A549 (cell line): ENCODE results near the gene SLC23A2. TPM values are rescaled to one million over a fixed set of nuclear protein-coding genes. Genes with fewer than 3 reads are reported as not detected.

Source experiments
- ATAC-seq, 2 experiments: fragments of 200-7000 bp in 1 of 2; fragments of >200 bp in 1 of 2; cut with Nextera tagmentation in 1 of 2; cut with Tn5 transposase in 1 of 2; 3 replicates each; pipeline versions ENCODE4 v1.8.0 to v1.9.1; 2018 to 2020; ENCODE audit warnings: mild to moderate bottlenecking in 1 of 2, moderate library complexity in 1 of 2
- CTCF ChIA-PET: fragments of 300-600 bp; sonication (Branson Sonifier 250); formaldehyde crosslinking; extraction: SDS; loops from one replicate; lab custom pipeline; 2021; ENCODE audit warnings: antibody characterized with exemption, inconsistent platforms; lab: Yijun Ruan, JAX
- POLR2A ChIA-PET: fragments of 350-600 bp; formaldehyde crosslinking; extraction: SDS; loops from one replicate; lab custom pipeline; 2021; ENCODE audit warnings: antibody characterized with exemption, inconsistent platforms; lab: Yijun Ruan, JAX
- DNase-seq, 2 experiments: peaks; one replicate each; pipeline versions ENCODE4 v3.0.0 to v3.0.0-alpha.2; 2011 to 2016; ENCODE audit warnings: low read depth in 1 of 2, low spot score in 1 of 2
- FAIRE-seq: peaks from 2 replicates; lab custom pipeline; 2011; peaks lifted over from hg19 to GRCh38; lab: Jason Lieb, UNC
- H3K27ac ChIP-seq, 2 experiments: fragments of >200 bp; sonication (Bioruptor Twin); formaldehyde crosslinking; 3 replicates each; pipeline ENCODE4 v1.5.1; 2016 to 2017
- H3K4me1 ChIP-seq: fragments of >200 bp; sonication (Bioruptor Twin); formaldehyde crosslinking; 3 replicates; pipeline ENCODE4 v1.6.1; 2016
- H3K4me2 ChIP-seq: fragments of >200 bp; sonication (Bioruptor Twin); formaldehyde crosslinking; 3 replicates; pipeline ENCODE4 v1.6.1; 2016
- H3K4me3 ChIP-seq: fragments of >200 bp; sonication (Bioruptor Twin); formaldehyde crosslinking; 3 replicates; pipeline ENCODE4 v1.5.1; 2016
- H3K9me3 ChIP-seq: fragments of >200 bp; sonication (Bioruptor Twin); formaldehyde crosslinking; 3 replicates; pipeline ENCODE4 v1.6.1; 2016
- ATOH8 ChIP-seq: fragments of 250-450 bp; sonication (Bioruptor Pico); IDR thresholded peaks from 2 replicates; pipeline ENCODE4 v1.5.0; 2020; ENCODE audit warnings: low read depth, mild to moderate bottlenecking, moderate library complexity
- CEBPB ChIP-seq, 2 experiments: fragments of >200 bp in 1 of 2; sonication (Bioruptor Twin) in 1 of 2; formaldehyde crosslinking in 1 of 2; IDR thresholded peaks; 2 replicates each; pipeline ENCODE4 v1.6.1; 2012 to 2016
- CHD2 ChIP-seq: fragments of 150-350 bp; IDR thresholded peaks from 2 replicates; pipeline ENCODE4 v1.6.1; 2014; ENCODE audit warnings: low read length; ENCODE audit not compliant: partially characterized antibody
- CHD4 ChIP-seq: fragments of 200-600 bp; sonication (generic); IDR thresholded peaks from 2 replicates; pipeline ENCODE4 v1.6.1; 2016; ENCODE audit warnings: antibody characterized with exemption, mild to moderate bottlenecking, borderline replicate concordance
- E2F6 ChIP-seq: IDR thresholded peaks from 2 replicates; pipeline ENCODE4 v1.6.1; 2012; ENCODE audit warnings: low read depth, borderline replicate concordance
- ESRRA ChIP-seq: fragments of 150-350 bp; IDR thresholded peaks from 2 replicates; pipeline ENCODE4 v1.6.1; 2014; ENCODE audit warnings: mild to moderate bottlenecking, low read length, borderline replicate concordance
- FOSB ChIP-seq: fragments of 250-450 bp; sonication (Bioruptor Pico); IDR thresholded peaks from 2 replicates; pipeline ENCODE4 v1.5.0; 2020; ENCODE audit warnings: mild to moderate bottlenecking, moderate library complexity
- HOXB13 ChIP-seq: fragments of 250-450 bp; sonication (Bioruptor Pico); IDR thresholded peaks from 2 replicates; pipeline ENCODE4 v1.5.0; 2020; ENCODE audit warnings: low read depth, mild to moderate bottlenecking, moderate library complexity
- KDM5A ChIP-seq: fragments of 200-600 bp; sonication (generic); IDR thresholded peaks from 2 replicates; pipeline ENCODE4 v1.6.1; 2016; ENCODE audit warnings: antibody characterized with exemption, mild to moderate bottlenecking
- MAFK ChIP-seq: fragments of 450-650 bp; IDR thresholded peaks from 2 replicates; pipeline ENCODE4 v1.6.1; 2014; ENCODE audit not compliant: partially characterized antibody
- MAX ChIP-seq: IDR thresholded peaks from 2 replicates; pipeline ENCODE4 v1.6.1; 2012
- NFE2L2 ChIP-seq: fragments of 150-350 bp; conservative IDR thresholded peaks from 2 replicates; pipeline ENCODE4 v1.6.1; 2014; ENCODE audit warnings: low read length
- POLR2A ChIP-seq: IDR thresholded peaks from 2 replicates; pipeline ENCODE4 v1.6.1; 2012; ENCODE audit warnings: mild to moderate bottlenecking, low read length
- POLR2AphosphoS2 ChIP-seq: conservative IDR thresholded peaks from 2 replicates; pipeline ENCODE4 v1.6.1; 2012; ENCODE audit warnings: low read length, improper control_type of control experiment, inconsistent platforms
- RARB ChIP-seq: fragments of 250-450 bp; sonication (Bioruptor Pico); IDR thresholded peaks from 2 replicates; pipeline ENCODE4 v1.8.0; 2021; ENCODE audit warnings: mild to moderate bottlenecking, moderate library complexity
- REST ChIP-seq: fragments of 200-600 bp; sonication (generic); IDR thresholded peaks from 2 replicates; pipeline ENCODE4 v1.6.1; 2016; ENCODE audit warnings: antibody characterized with exemption, mild to moderate bottlenecking, moderate library complexity
- SREBF2 ChIP-seq: fragments of 450-650 bp; IDR thresholded peaks from 2 replicates; pipeline ENCODE4 v1.6.1; 2014; ENCODE audit warnings: mild to moderate bottlenecking, moderate library complexity
- TP53 ChIP-seq: fragments of 250-450 bp; sonication (Bioruptor Pico); IDR thresholded peaks from 2 replicates; pipeline ENCODE4 v1.5.0; 2021; ENCODE audit warnings: mild to moderate bottlenecking, moderate library complexity
- WGBS: methylation state at CpG from one replicate; pipeline ENCODE4 v1.1.6; 2017; ENCODE audit errors: missing lambda C conversion rate; 5-methylcytosine and 5-hydroxymethylcytosine counted together
- polyA plus RNA-seq, 4 experiments: library from polyadenylated mRNA; depleted of rRNA in 3 of 4; stranded (reverse); fragments of >200 nt; fragmentation: RNase III in 1 of 4; extraction: RNeasy Plus Mini Kit Qiagen cat#74134 plus additional on column Dnase treatment in 1 of 4; gene quantifications; 2 replicates in 3 of 4; 3 replicates in 1 of 4; pipeline ENCODE4 v1.2.3, GENCODE V29; 2011 to 2017

Gene SLC23A2
- polyA plus RNA-seq, 2 of the 4 experiments (the other 2 are of a cell fraction) = 13.1 to 47.8 TPM

GRCh38 chr20:4894981-4895381, 106.3 kb downstream of the SLC23A2 start:
- DNase-seq (no peak), FAIRE-seq (no peak), ATAC-seq (no peak)
- ChIA-PET CTCF (interaction anchor here (1.7 kb wide), 1 partner anchor 9 kb away, joined by 4 read pairs; no protein-coding TSS in a partner anchor), POLR2A (no interaction called here)
- peaks cover 14% of the 10 kb centered on the region; the same call in 2 of the 3 replicates for H3K4me1 ChIP-seq
- WGBS = 91% methylated on average over 8 of the region's 8 CpGs
- no peaks in the 10 kb centered on the region for H3K9me3 ChIP-seq
- no peak overlapping the region for H3K4me2 ChIP-seq
- H3K4me3 ChIP-seq = no peak overlapping the region
- no peak for TF ChIP-seq MAFK
- no peak for TF ChIP-seq FOSB (CRISPR knock-in tag)
- TF ChIP-seq POLR2AphosphoS2 = no peak
- TF ChIP-seq CHD4 = no peak
- no peak for TF ChIP-seq HOXB13 (CRISPR knock-in tag)
- no peak for TF ChIP-seq POLR2A
- TF ChIP-seq NFE2L2 = no peak
- H3K27ac ChIP-seq = no peak overlapping the region

- Histone ChIP-seq H3K4me1 (peaks cover 14% of the 10 kb centered on the region; the same call in 2 of the 3 replicates), H3K4me3 (no peak overlapping the region), H3K9me3 (no peaks in the 10 kb centered on the region), H3K27ac (no peak overlapping the region), H3K4me2 (no peak overlapping the region)
- DNase-seq (no peak), FAIRE-seq (no peak), ATAC-seq (no peak)
- TF ChIP-seq CHD2 (no peak), KDM5A (no peak), REST (no peak), POLR2AphosphoS2 (no peak), NFE2L2 (no peak), RARB (no peak), TP53 (CRISPR knock-in tag) (no peak), ATOH8 (no peak), E2F6 (no peak), MAX (no peak), CHD4 (no peak)
- WGBS = 70% methylated on average over 3 of the region's 3 CpGs
- CTCF ChIA-PET = interaction anchor here (1.0 to 1.7 kb wide), 3 partner anchors 10 to 206 kb away, joined by 3 to 4 read pairs (median 4); no protein-coding TSS in a partner anchor
- POLR2A ChIA-PET = no interaction called here
These were observed 106.9 kb downstream of the SLC23A2 start for GRCh38 chr20:4894409-4894808.

- ChIA-PET CTCF (interaction anchor here (0.7 to 1.7 kb wide), 5 partner anchors 8 to 207 kb away, joined by 3 to 4 read pairs (median 3); no protein-coding TSS in a partner anchor), POLR2A (no interaction called here)
- WGBS = 92% methylated on average over 7 of the region's 7 CpGs
These were observed 107.6 kb downstream of the SLC23A2 start for GRCh38 chr20:4893709-4894108.

More at GRCh38 chr20:4893709-4894108, 107.6 kb downstream of the SLC23A2 start:
- H3K9me3 ChIP-seq = no peaks in the 10 kb centered on the region
- H3K4me2 ChIP-seq = no peak overlapping the region
- H3K4me1 ChIP-seq = peaks cover 14% of the 10 kb centered on the region; the same call in 2 of the 3 replicates
- ATAC-seq = no peak
- no peak for DNase-seq
- FAIRE-seq = no peak
- TF ChIP-seq CEBPB (IDR thresholded peaks at IDR 0.05) = no peak
- TF ChIP-seq SREBF2 = no peak
- TF ChIP-seq ESRRA = no peak
- H3K27ac ChIP-seq = no peak overlapping the region
- no peak overlapping the region for H3K4me3 ChIP-seq
